Cardiac muscle cell (in vitro differentiated cells and primary cell): ENCODE results near the gene MEIOB. TPM values are rescaled to one million over a fixed set of nuclear protein-coding genes. Genes with fewer than 3 reads are reported as not detected.

Experiments used
- DNase-seq, 2 donors: peaks; one replicate each; pipeline versions ENCODE4 v3.0.0 to v3.0.0-alpha.2; 2010 to 2017; ENCODE audit warnings: low read depth in 1 of 2, low spot score in 1 of 2
- H3K27ac ChIP-seq: fragments of 200-600 bp; sonication (generic); 2 replicates; pipeline ENCODE4 v1.5.1; 2016
- H3K27me3 ChIP-seq: fragments of 200-600 bp; sonication (generic); 2 replicates; pipeline ENCODE4 v1.6.0; 2016; ENCODE audit warnings: control low read depth
- H3K36me3 ChIP-seq: fragments of 200-600 bp; sonication (generic); 2 replicates; pipeline ENCODE4 v1.5.1; 2016; ENCODE audit warnings: control low read depth
- H3K4me1 ChIP-seq: fragments of 200-600 bp; sonication (generic); 2 replicates; pipeline ENCODE4 v1.8.1; 2017; ENCODE audit warnings: low read depth, mild to moderate bottlenecking, mixed run types
- H3K4me3 ChIP-seq: fragments of 200-600 bp; sonication (generic); 2 replicates; pipeline ENCODE4 v1.5.1; 2016; ENCODE audit warnings: mild to moderate bottlenecking
- H3K9me3 ChIP-seq: fragments of 200-600 bp; sonication (generic); 2 replicates; pipeline ENCODE4 v1.5.1; 2017; ENCODE audit warnings: low read depth, mild to moderate bottlenecking, control low read depth
- polyA plus RNA-seq: library from polyadenylated mRNA; unstranded; fragments of >200 nt; fragmentation: Nextera tagmentation; extraction: Ambion mirVana; gene quantifications from 2 replicates; pipeline ENCODE4 v1.2.1, GENCODE V29; 2016
- total RNA-seq: library from RNA; depleted of rRNA; stranded (reverse); fragments of >200 nt; gene quantifications from 2 replicates; pipeline ENCODE4 v1.2.3, GENCODE V29; 2016
- TF ChIP-seq, protein P1 (sequence below): IDR thresholded peaks from 2 replicates; pipeline ENCODE4 v1.5.1; 2012; ENCODE audit warnings: low read depth, mild to moderate bottlenecking, low read length

MEIOB gene
- total and polyA plus RNA-seq, 2 experiments from 2014 or later, result 2.0 TPM; not detected in 1

DNA sequence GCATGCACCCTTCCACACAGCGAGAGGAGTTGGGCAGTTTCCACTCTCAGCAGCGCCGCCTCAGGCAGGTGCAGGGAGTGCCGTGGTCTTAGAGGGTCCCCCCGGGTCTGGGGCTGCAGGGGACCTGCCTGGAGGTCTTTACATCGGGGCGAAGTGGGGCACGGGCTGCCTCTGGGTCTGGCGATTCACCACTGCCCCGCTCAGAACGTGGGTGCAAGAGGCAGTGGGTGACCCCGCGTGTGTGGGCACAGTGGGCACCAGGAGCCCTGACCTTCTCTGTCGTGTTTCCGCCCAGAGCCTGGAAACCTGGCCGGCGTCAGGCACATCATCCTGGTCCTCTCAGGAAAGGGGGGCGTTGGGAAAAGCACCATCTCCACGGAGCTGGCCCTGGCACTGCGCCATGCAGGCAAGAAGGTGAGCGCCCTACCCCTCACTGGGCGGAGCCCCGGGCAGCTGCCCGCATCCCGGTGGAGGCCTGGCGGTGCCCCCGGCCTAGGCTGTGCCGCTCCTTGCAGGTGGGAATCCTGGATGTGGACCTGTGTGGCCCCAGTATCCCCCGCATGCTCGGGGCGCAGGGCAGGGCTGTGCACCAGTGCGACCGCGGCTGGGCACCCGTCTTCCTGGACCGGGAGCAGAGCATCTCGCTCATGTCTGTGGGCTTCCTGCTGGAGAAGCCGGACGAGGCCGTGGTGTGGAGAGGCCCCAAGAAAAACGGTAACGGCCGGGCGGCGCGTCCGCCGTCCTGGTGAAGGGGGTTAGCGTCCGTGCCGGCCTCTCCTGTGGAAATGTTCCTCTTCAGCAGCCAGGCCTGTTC is 85.5 kb downstream of the MEIOB start:
- DNase-seq, result no peak
- TF ChIP-seq, protein P1, sequence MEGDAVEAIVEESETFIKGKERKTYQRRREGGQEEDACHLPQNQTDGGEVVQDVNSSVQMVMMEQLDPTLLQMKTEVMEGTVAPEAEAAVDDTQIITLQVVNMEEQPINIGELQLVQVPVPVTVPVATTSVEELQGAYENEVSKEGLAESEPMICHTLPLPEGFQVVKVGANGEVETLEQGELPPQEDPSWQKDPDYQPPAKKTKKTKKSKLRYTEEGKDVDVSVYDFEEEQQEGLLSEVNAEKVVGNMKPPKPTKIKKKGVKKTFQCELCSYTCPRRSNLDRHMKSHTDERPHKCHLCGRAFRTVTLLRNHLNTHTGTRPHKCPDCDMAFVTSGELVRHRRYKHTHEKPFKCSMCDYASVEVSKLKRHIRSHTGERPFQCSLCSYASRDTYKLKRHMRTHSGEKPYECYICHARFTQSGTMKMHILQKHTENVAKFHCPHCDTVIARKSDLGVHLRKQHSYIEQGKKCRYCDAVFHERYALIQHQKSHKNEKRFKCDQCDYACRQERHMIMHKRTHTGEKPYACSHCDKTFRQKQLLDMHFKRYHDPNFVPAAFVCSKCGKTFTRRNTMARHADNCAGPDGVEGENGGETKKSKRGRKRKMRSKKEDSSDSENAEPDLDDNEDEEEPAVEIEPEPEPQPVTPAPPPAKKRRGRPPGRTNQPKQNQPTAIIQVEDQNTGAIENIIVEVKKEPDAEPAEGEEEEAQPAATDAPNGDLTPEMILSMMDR, result no peak
- no peak overlapping the region for H3K4me3 ChIP-seq
- H3K27me3 ChIP-seq, result no peaks in the 10 kb centered on the region
- H3K4me1 ChIP-seq, result no peaks in the 10 kb centered on the region
- no peak overlapping the region for H3K27ac ChIP-seq
- H3K9me3 ChIP-seq, result no peaks in the 10 kb centered on the region
- H3K36me3 ChIP-seq, result peaks cover 6% of the 10 kb centered on the region

DNA sequence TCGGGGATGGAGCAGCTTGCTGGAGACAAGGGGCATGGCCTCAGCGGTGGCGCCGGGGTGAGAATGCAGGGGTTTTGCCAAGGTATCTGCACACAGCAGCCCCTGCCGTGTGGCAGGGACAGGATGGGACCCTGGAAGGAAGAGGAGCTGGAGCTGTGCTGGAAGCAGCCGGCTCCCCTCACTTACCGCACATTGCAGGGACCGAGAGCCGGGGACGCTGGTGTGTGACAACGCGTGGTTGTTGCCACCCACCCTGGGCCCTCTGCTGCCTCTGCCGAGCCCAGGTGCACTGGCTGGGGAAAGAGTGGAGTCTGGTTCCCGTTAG is 86.2 kb downstream of the MEIOB start:
- TF ChIP-seq, protein P1, result no peak
- no peaks in the 10 kb centered on the region for H3K27me3 ChIP-seq
- no peaks in the 10 kb centered on the region for H3K4me1 ChIP-seq
- H3K4me3 ChIP-seq, result no peak overlapping the region
- no peak overlapping the region for H3K27ac ChIP-seq
- DNase-seq, result no peak
- no peaks in the 10 kb centered on the region for H3K9me3 ChIP-seq
- peaks cover 6% of the 10 kb centered on the region for H3K36me3 ChIP-seq

DNA sequence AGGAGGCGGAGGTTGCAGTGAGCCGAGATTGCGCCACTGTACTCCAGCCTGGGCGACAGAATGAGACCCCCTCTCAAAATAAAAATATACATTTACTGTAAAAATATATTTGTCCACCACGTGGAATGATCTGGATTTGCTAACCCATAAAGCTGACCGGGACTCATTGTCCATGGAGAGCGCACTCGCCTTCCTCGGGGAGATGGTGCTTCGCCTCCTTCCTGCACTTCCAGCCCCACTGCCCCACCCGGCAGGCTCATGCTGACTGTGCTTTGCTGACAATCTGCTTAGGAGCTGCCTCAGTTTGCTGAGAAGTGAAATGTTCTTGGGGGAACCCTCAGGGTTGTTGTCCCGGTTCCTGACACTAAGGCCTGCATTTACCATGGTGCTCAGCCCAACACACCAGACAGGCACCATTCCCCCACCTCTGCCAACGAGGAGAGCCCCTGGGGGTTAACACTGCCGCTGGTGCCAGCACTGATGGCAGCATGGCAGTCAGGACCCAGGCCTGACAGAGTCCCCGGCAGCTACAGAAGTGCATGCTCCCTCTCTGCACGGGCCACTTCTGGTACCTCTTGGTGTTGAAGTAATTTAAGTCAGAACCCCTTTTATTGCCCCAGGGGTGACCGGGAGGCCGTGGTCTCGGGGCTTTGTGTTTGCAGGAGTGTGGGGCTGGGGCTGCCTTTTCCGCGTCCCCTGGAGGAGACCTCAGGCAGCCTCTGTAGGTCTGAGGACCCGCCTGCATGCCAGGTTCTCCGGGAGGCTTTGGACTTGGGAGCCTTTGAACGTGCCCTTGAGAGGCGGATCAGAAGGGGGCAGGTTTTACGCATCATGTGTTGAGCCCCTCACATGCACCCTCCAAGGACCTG is 86.8 kb downstream of the MEIOB start:
- DNase-seq, result no peak
- peaks cover 6% of the 10 kb centered on the region for H3K36me3 ChIP-seq
- TF ChIP-seq, protein P1, result no peak

More for the DNA sequence above, 86.8 kb downstream of the MEIOB start:
- Histone ChIP-seq H3K27me3 (no peaks in the 10 kb centered on the region), H3K4me1 (no peaks in the 10 kb centered on the region), H3K27ac (no peak overlapping the region), H3K9me3 (no peaks in the 10 kb centered on the region), H3K4me3 (no peak overlapping the region)

Other genes starting within 250 kb of the MEIOB start
- 34.5 and 45.1 TPM in 2 replicates for gene JPT2, start 193.9 kb downstream of the MEIOB start, total RNA-seq
- 10.0 and 10.6 TPM in 2 replicates for gene JPT2, start 193.9 kb downstream of the MEIOB start, polyA plus RNA-seq
- gene MAPK8IP3, start 166.0 kb downstream of the MEIOB start, total RNA-seq, result 109 and 127 TPM in 2 replicates
- 57.1 and 75.2 TPM in 2 replicates for gene MAPK8IP3, start 166.0 kb downstream of the MEIOB start, polyA plus RNA-seq
- gene NME3, start 100.6 kb downstream of the MEIOB start, total RNA-seq, result 72.2 and 106 TPM in 2 replicates
- gene NME3, start 100.6 kb downstream of the MEIOB start, polyA plus RNA-seq, result 76.9 and 112 TPM in 2 replicates
- gene EME2, start 99.4 kb downstream of the MEIOB start, total RNA-seq, result 19.3 and 42.7 TPM in 2 replicates
- gene EME2, start 99.4 kb downstream of the MEIOB start, polyA plus RNA-seq, result 13.2 and 18.7 TPM in 2 replicates
- gene MRPS34, start 99.0 kb downstream of the MEIOB start, total RNA-seq, result 188 and 195 TPM in 2 replicates
- gene MRPS34, start 99.0 kb downstream of the MEIOB start, polyA plus RNA-seq, result 164 and 172 TPM in 2 replicates
- 90.5 and 101 TPM in 2 replicates for gene SPSB3, start 89.6 kb downstream of the MEIOB start, total RNA-seq
- 81.4 and 96.4 TPM in 2 replicates for gene SPSB3, start 89.6 kb downstream of the MEIOB start, polyA plus RNA-seq
- gene NUBP2, start 89.2 kb downstream of the MEIOB start, total RNA-seq, result 151 and 166 TPM in 2 replicates
- 121 and 138 TPM in 2 replicates for gene NUBP2, start 89.2 kb downstream of the MEIOB start, polyA plus RNA-seq
- 1.2 and 2.1 TPM in 2 replicates for gene IGFALS, start 78.5 kb downstream of the MEIOB start, total RNA-seq
- gene IGFALS, start 78.5 kb downstream of the MEIOB start, polyA plus RNA-seq, result 1.3 TPM in 1 of 2 replicates, not detected in the other
- gene HAGH, start 45.3 kb downstream of the MEIOB start, total RNA-seq, result 219 and 341 TPM in 2 replicates
- gene HAGH, start 45.3 kb downstream of the MEIOB start, polyA plus RNA-seq, result 163 and 169 TPM in 2 replicates
- gene FAHD1, start 45.0 kb downstream of the MEIOB start, total RNA-seq, result 73.5 and 129 TPM in 2 replicates
- 48.0 and 55.3 TPM in 2 replicates for gene FAHD1, start 45.0 kb downstream of the MEIOB start, polyA plus RNA-seq
- not detected in 2 replicates for gene HS3ST6, start 46.3 kb upstream of the MEIOB start, total RNA-seq
- gene HS3ST6, start 46.3 kb upstream of the MEIOB start, polyA plus RNA-seq, result not detected in 2 replicates
- 13.6 and 22.4 TPM in 2 replicates for gene MSRB1, start 71.0 kb upstream of the MEIOB start, total RNA-seq
- 27.8 and 35.1 TPM in 2 replicates for gene MSRB1, start 71.0 kb upstream of the MEIOB start, polyA plus RNA-seq
- not detected in 2 replicates for gene RPL3L, start 82.5 kb upstream of the MEIOB start, total RNA-seq
- gene RPL3L, start 82.5 kb upstream of the MEIOB start, polyA plus RNA-seq, result 0.07 and 0.28 TPM in 2 replicates
- gene NDUFB10, start 87.4 kb upstream of the MEIOB start, total RNA-seq, result 291 and 575 TPM in 2 replicates
- gene NDUFB10, start 87.4 kb upstream of the MEIOB start, polyA plus RNA-seq, result 485 and 518 TPM in 2 replicates
- 2,958 and 3,550 TPM in 2 replicates for gene RPS2, start 92.7 kb upstream of the MEIOB start, total RNA-seq
- gene RPS2, start 92.7 kb upstream of the MEIOB start, polyA plus RNA-seq, result 2,155 and 2,484 TPM in 2 replicates
- 0.21 TPM in 1 of 2 replicates, not detected in the other for gene RNF151, start 94.7 kb upstream of the MEIOB start, total RNA-seq
- gene RNF151, start 94.7 kb upstream of the MEIOB start, polyA plus RNA-seq, result 0.38 and 0.54 TPM in 2 replicates
- gene TBL3, start 99.9 kb upstream of the MEIOB start, total RNA-seq, result 72.4 and 94.7 TPM in 2 replicates
- gene TBL3, start 99.9 kb upstream of the MEIOB start, polyA plus RNA-seq, result 67.3 and 82.9 TPM in 2 replicates
- gene NOXO1, start 109.3 kb upstream of the MEIOB start, total RNA-seq, result 0.25 and 1.3 TPM in 2 replicates
- 0.80 and 1.2 TPM in 2 replicates for gene NOXO1, start 109.3 kb upstream of the MEIOB start, polyA plus RNA-seq
- gene GFER, start 112.0 kb upstream of the MEIOB start, total RNA-seq, result 52.8 and 53.5 TPM in 2 replicates
- 43.8 and 46.9 TPM in 2 replicates for gene GFER, start 112.0 kb upstream of the MEIOB start, polyA plus RNA-seq
- gene SYNGR3, start 117.8 kb upstream of the MEIOB start, total RNA-seq, result 27.2 and 28.5 TPM in 2 replicates
- gene SYNGR3, start 117.8 kb upstream of the MEIOB start, polyA plus RNA-seq, result 21.8 and 27.1 TPM in 2 replicates
- gene ZNF598, start 137.7 kb upstream of the MEIOB start, total RNA-seq, result 35.6 and 50.4 TPM in 2 replicates
- gene ZNF598, start 137.7 kb upstream of the MEIOB start, polyA plus RNA-seq, result 28.8 and 34.5 TPM in 2 replicates
- 3.3 and 16.2 TPM in 2 replicates for gene NPW, start 147.6 kb upstream of the MEIOB start, total RNA-seq
- 13.4 and 38.6 TPM in 2 replicates for gene NPW, start 147.6 kb upstream of the MEIOB start, polyA plus RNA-seq
- gene NHERF2, start 154.7 kb upstream of the MEIOB start, total RNA-seq, result 33.0 and 34.7 TPM in 2 replicates
- 37.4 and 50.7 TPM in 2 replicates for gene NHERF2, start 154.7 kb upstream of the MEIOB start, polyA plus RNA-seq
- gene NTHL1, start 175.7 kb upstream of the MEIOB start, total RNA-seq, result 61.1 and 61.3 TPM in 2 replicates
- 51.3 and 62.7 TPM in 2 replicates for gene NTHL1, start 175.7 kb upstream of the MEIOB start, polyA plus RNA-seq
- 103 and 152 TPM in 2 replicates for gene TSC2, start 175.8 kb upstream of the MEIOB start, total RNA-seq
- 123 and 142 TPM in 2 replicates for gene TSC2, start 175.8 kb upstream of the MEIOB start, polyA plus RNA-seq